A673 (cell line): Measurements from ENCODE around the gene TRIM71. TPM values are rescaled to one million over a fixed set of nuclear protein-coding genes. Genes with fewer than 3 reads are reported as not detected.

ENCODE experiments used
- BruUV-seq: library from RNA; stranded (reverse); fragments of 400-500 nt; replicated peaks from 2 replicates; lab custom pipeline; 2021; lab: Mats Ljungman, UMichigan
- CTCF ChIA-PET: fragments of 300-600 bp; sonication (Branson Sonifier 250); formaldehyde crosslinking; loops from one replicate; lab custom pipeline; 2022; ENCODE audit warnings: antibody characterized with exemption; lab: Charles Lee
- POLR2A ChIA-PET: fragments of 300-600 bp; sonication (Branson Sonifier 250); formaldehyde crosslinking; loops from one replicate; lab custom pipeline; 2022; ENCODE audit warnings: antibody characterized with exemption; ENCODE audit not compliant: low non-redundant PET; lab: Charles Lee
- DNase-seq: peaks from one replicate; pipeline ENCODE4 v3.0.0-alpha.2; 2015; ENCODE audit warnings: low spot score
- H3K27ac ChIP-seq: fragments of 200-600 bp; sonication (generic); 2 replicates; pipeline ENCODE4 v1.5.1; 2016; ENCODE audit warnings: mixed run types, low read depth, mild to moderate bottlenecking, mixed read lengths, antibody characterized with exemption, low read length; ENCODE audit not compliant: poor library complexity, severe bottlenecking
- H3K27me3 ChIP-seq: fragments of 200-600 bp; sonication (generic); replicated peaks from 2 replicates; pipeline ENCODE4 v1.6.1; 2017; ENCODE audit warnings: mixed run types, low read depth, mild to moderate bottlenecking, mixed read lengths, antibody characterized with exemption, low read length; ENCODE audit not compliant: insufficient read depth, poor library complexity
- H3K36me3 ChIP-seq: fragments of 200-600 bp; sonication (generic); 2 replicates; pipeline ENCODE4 v1.6.1; 2016; ENCODE audit warnings: mixed run types, mild to moderate bottlenecking, mixed read lengths, antibody characterized with exemption, low read length; ENCODE audit not compliant: insufficient read depth, poor library complexity, severe bottlenecking
- H3K4me1 ChIP-seq: fragments of 200-600 bp; sonication (generic); 2 replicates; pipeline ENCODE4 v1.6.1; 2017; ENCODE audit warnings: mixed run types, mild to moderate bottlenecking, mixed read lengths, antibody characterized with exemption, low read length; ENCODE audit not compliant: insufficient read depth, poor library complexity, severe bottlenecking
- H3K4me3 ChIP-seq: fragments of 200-600 bp; sonication (generic); 2 replicates; pipeline ENCODE4 v1.5.1; 2016; ENCODE audit warnings: low read depth, mixed run types, mild to moderate bottlenecking, mixed read lengths, low read length; ENCODE audit not compliant: poor library complexity, severe bottlenecking
- H3K9me3 ChIP-seq: fragments of 200-600 bp; sonication (generic); 2 replicates; pipeline ENCODE4 v1.6.1; 2016; ENCODE audit warnings: mixed run types, low read depth, mild to moderate bottlenecking, mixed read lengths, antibody characterized with exemption, low read length; ENCODE audit not compliant: poor library complexity, severe bottlenecking
- EZH2 ChIP-seq: fragments of 200-600 bp; sonication (generic); IDR thresholded peaks from 2 replicates; pipeline ENCODE4 v1.6.1; 2017; ENCODE audit warnings: borderline replicate concordance, low read depth, mild to moderate bottlenecking, mixed read lengths, antibody characterized with exemption, low read length; ENCODE audit not compliant: poor library complexity, severe bottlenecking
- intact Hi-C: fragments of 100-400 bp; cut with micrococcal nuclease; formaldehyde crosslinking; loops from one replicate; pipeline ENCODE4 v1.10.0; 2022; ENCODE audit not compliant: unreplicated experiment
- total RNA-seq: library from RNA; stranded (reverse); gene quantifications from 2 replicates; pipeline ENCODE4 v1.2.3, GENCODE V29; 2021
- TF ChIP-seq, protein P1 (sequence below): fragments of 300-800, 200-600 bp; sonication (generic); conservative IDR thresholded peaks from 2 replicates; pipeline ENCODE4 v1.5.1; 2017; ENCODE audit warnings: low read depth, mild to moderate bottlenecking, antibody characterized with exemption, low read length, moderate library complexity, mixed read lengths

The TRIM71 gene
- total RNA-seq, 1 experiment from 2014 or later: 0.30 TPM

DNA sequence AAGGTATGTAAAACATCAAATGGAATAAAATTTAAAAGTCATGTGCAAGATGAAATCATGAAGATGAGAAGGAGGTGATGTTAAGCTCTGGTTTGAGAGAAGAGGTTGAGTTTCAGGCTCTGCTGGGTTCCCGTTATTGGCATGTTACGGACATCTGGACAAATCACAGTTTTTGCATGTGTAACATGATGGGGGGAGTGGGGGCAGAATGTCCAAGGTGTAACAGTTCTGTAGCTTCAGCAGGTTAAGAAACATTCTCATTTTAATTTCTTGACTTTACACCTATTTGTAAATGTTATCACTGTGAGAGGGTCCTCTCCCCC, 17.2 kb downstream of the TRIM71 start:
- Histone ChIP-seq H3K4me1 (no peaks in the 10 kb centered on the region), H3K4me3 (no peak overlapping the region), H3K27ac (no peak overlapping the region), H3K36me3 (no peaks in the 10 kb centered on the region), H3K27me3 (no peaks in the 10 kb centered on the region), H3K9me3 (no peaks in the 10 kb centered on the region)
- ChIA-PET CTCF (no interaction called here), POLR2A (no interaction called here)
- no peak for DNase-seq
- intact Hi-C loops: no loop called here
- no peak for TF ChIP-seq EZH2
- no TSS peak for BruUV-seq

DNA sequence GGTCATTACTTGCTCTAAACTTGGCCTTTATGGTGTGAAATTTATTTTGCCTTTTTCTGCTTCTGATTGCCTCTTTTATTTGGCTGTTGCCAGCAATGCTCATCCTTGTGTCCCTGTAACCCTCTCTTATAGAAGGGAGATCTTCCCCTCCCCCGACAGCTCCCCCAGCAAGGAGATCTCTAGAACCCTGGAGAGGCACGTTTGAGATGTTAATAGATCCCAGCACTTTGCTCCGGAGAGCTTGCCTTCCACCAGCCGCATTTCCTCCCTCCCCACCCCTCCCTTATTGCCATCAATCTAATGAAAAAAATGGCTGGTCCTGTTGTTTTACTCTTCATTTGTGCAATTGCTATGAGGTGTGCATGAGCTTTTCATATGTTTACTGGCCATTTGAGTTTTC, 18.2 kb downstream of the TRIM71 start:
- Histone ChIP-seq H3K27ac (no peak overlapping the region), H3K9me3 (no peaks in the 10 kb centered on the region), H3K4me3 (no peak overlapping the region), H3K4me1 (no peaks in the 10 kb centered on the region), H3K27me3 (no peaks in the 10 kb centered on the region), H3K36me3 (no peaks in the 10 kb centered on the region)
- intact Hi-C loops: no loop called here
- POLR2A ChIA-PET: no interaction called here
- DNase-seq: no peak
- no TSS peak for BruUV-seq
- CTCF ChIA-PET: no interaction called here
- no peak for TF ChIP-seq EZH2
- TF ChIP-seq, protein P1, sequence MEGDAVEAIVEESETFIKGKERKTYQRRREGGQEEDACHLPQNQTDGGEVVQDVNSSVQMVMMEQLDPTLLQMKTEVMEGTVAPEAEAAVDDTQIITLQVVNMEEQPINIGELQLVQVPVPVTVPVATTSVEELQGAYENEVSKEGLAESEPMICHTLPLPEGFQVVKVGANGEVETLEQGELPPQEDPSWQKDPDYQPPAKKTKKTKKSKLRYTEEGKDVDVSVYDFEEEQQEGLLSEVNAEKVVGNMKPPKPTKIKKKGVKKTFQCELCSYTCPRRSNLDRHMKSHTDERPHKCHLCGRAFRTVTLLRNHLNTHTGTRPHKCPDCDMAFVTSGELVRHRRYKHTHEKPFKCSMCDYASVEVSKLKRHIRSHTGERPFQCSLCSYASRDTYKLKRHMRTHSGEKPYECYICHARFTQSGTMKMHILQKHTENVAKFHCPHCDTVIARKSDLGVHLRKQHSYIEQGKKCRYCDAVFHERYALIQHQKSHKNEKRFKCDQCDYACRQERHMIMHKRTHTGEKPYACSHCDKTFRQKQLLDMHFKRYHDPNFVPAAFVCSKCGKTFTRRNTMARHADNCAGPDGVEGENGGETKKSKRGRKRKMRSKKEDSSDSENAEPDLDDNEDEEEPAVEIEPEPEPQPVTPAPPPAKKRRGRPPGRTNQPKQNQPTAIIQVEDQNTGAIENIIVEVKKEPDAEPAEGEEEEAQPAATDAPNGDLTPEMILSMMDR: no peak

DNA sequence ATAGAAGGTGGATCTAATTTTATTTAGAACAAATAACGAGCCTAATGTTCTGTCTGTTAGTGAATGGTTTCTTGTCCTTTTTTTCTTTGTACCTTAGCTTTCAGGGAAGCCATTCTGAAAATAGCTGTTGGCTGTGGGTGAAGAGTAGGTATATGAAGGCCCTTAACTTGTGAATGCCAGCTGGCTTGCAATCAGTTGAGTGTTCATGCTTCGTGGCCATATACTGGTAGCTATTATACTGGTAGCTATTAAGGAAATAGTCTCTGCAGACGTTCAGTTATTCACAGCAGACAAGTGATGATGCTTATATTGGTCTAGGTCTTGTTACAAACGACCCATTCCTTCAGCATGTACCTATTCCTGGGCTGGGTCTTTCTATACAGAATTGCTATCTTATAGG, 18.8 kb downstream of the TRIM71 start:
- no peak overlapping the region for H3K4me3 ChIP-seq
- intact Hi-C loops: no loop called here

GRCh38 chr3:32837366-32837765, 19.6 kb downstream of the TRIM71 start:
- H3K9me3 ChIP-seq: no peaks in the 10 kb centered on the region
- H3K27ac ChIP-seq: no peak overlapping the region
- CTCF ChIA-PET: no interaction called here
- no peak for TF ChIP-seq EZH2
- TF ChIP-seq, protein P1: no peak
- no TSS peak for BruUV-seq
- H3K36me3 ChIP-seq: no peaks in the 10 kb centered on the region
- no peak overlapping the region for H3K4me3 ChIP-seq
- no peak for DNase-seq
- H3K4me1 ChIP-seq: peaks cover 7% of the 10 kb centered on the region
- POLR2A ChIA-PET: no interaction called here
- intact Hi-C loops: no loop called here
- H3K27me3 ChIP-seq: no peaks in the 10 kb centered on the region

More for the DNA sequence above, 18.8 kb downstream of the TRIM71 start:
- Histone ChIP-seq H3K4me1 (no peaks in the 10 kb centered on the region), H3K9me3 (no peaks in the 10 kb centered on the region), H3K27ac (no peak overlapping the region), H3K27me3 (no peaks in the 10 kb centered on the region), H3K36me3 (no peaks in the 10 kb centered on the region)
- BruUV-seq: no TSS peak
- no peak for TF ChIP-seq EZH2
- TF ChIP-seq, protein P1: no peak
- POLR2A ChIA-PET: no interaction called here
- no peak for DNase-seq
- CTCF ChIA-PET: no interaction called here
